ENCODE data around the gene CDH10.

- TF ChIP-seq CHD2 (IDR thresholded peaks at IDR 0.05; ENCODE audit: low read length, partially characterized antibody) = no peak
- TF ChIP-seq HEYL (CRISPR knock-in tag; IDR thresholded peaks at IDR 0.05) = no peak
- TF ChIP-seq CTCF (IDR thresholded peaks at IDR 0.05) = no peak
- no peak for TF ChIP-seq HMGXB4 (CRISPR knock-in tag; IDR thresholded peaks at IDR 0.05; ENCODE audit: borderline replicate concordance)
- no peak for TF ChIP-seq RAD21 (conservative IDR thresholded peaks at IDR 0.05 in 1 of 2, IDR thresholded peaks at IDR 0.05 in 1 of 2)
- TF ChIP-seq RFX5 (IDR thresholded peaks at IDR 0.05) = no peak
- peak; percentile 17 to 36; a peak in 2 of 4 replicates for TF ChIP-seq CEBPB (IDR thresholded peaks at IDR 0.05)
- TF ChIP-seq JUNB (IDR thresholded peaks at IDR 0.05) = no peak
- no peak for TF ChIP-seq EP300 (IDR thresholded peaks at IDR 0.05)
- no peak for TF ChIP-seq POLR2A (IDR thresholded peaks at IDR 0.05; ENCODE audit: low read length)
- TF ChIP-seq MYC (IDR thresholded peaks at IDR 0.05; ENCODE audit: borderline replicate concordance, low read length) = no peak
- TF ChIP-seq USF2 (IDR thresholded peaks at IDR 0.05) = no peak
- no peak for TF ChIP-seq ATOH8 (CRISPR knock-in tag; IDR thresholded peaks at IDR 0.05; ENCODE audit: low read depth)
Observed at GRCh38 chr5:24477958-24478357, 166.8 kb downstream of the CDH10 start.

All from A549 (cell line).